NCI-H2227 treated with DMSO at 0.1 percent for 48 hours (cell line): ENCODE measurements around the gene SMDT1.
"Not testable (repeated sequence)": the region's sequence is repeated elsewhere in the genome, so short reads cannot be mapped to it uniquely, and the experiment has no call there.

Experiments used
- DNase-seq: peaks from one replicate; lab custom pipeline; 2025; lab: John Stamatoyannopoulos, UW

The SMDT1 gene

GRCh38 chr22:42111798-42112197 is 32.3 kb downstream of the SMDT1 start:
- no peak for DNase-seq

GRCh38 chr22:42112793-42113192 is 33.3 kb downstream of the SMDT1 start:
- not testable (repeated sequence) for DNase-seq

- no peak for DNase-seq
Observed at GRCh38 chr22:42114721-42115120, 35.2 kb downstream of the SMDT1 start.

GRCh38 chr22:42115420-42115830 is 35.9 kb downstream of the SMDT1 start:
- not testable (repeated sequence) for DNase-seq

GRCh38 chr22:42116848-42117424 is 37.4 kb downstream of the SMDT1 start:
- DNase-seq = no peak

- DNase-seq = not testable (repeated sequence)
Observed at GRCh38 chr22:42120231-42121021, 40.9 kb downstream of the SMDT1 start.

GRCh38 chr22:42123529-42123928 is 44.0 kb downstream of the SMDT1 start:
- DNase-seq = not testable (repeated sequence)

GRCh38 chr22:42127606-42128005 is 48.1 kb downstream of the SMDT1 start:
- DNase-seq = no peak

- not testable (repeated sequence) for DNase-seq
Observed at GRCh38 chr22:42128007-42128406, 48.5 kb downstream of the SMDT1 start.

GRCh38 chr22:42128776-42129694 is 49.5 kb downstream of the SMDT1 start:
- DNase-seq = not testable (repeated sequence)

- DNase-seq = not testable (repeated sequence)
Observed at GRCh38 chr22:42130182-42130581, 50.7 kb downstream of the SMDT1 start.

- DNase-seq = not testable (repeated sequence)
Observed at GRCh38 chr22:42130639-42131431, 51.3 kb downstream of the SMDT1 start, which contains the start of gene CYP2D6. Gene CYP2D6, minus strand, starts transcription at chr22:42130810. Its CDS starts 19 bp downstream, at chr22:42130791.

- DNase-seq = no peak
Observed at GRCh38 chr22:42131562-42131961, 52.1 kb downstream of the SMDT1 start.

- DNase-seq = no peak
Observed at GRCh38 chr22:42132457-42132856, 53.0 kb downstream of the SMDT1 start.
